ENCODE results near the gene INPP5D. TPM values are rescaled to one million over a fixed set of nuclear protein-coding genes. Genes with fewer than 3 reads are reported as not detected.
"Not testable (repeated sequence)": the region's sequence is repeated elsewhere in the genome, so short reads cannot be mapped to it uniquely, and the experiment has no call there.

INPP5D gene
- total RNA-seq, 1 donor from 2014 or later, result 3.7 TPM

DNA sequence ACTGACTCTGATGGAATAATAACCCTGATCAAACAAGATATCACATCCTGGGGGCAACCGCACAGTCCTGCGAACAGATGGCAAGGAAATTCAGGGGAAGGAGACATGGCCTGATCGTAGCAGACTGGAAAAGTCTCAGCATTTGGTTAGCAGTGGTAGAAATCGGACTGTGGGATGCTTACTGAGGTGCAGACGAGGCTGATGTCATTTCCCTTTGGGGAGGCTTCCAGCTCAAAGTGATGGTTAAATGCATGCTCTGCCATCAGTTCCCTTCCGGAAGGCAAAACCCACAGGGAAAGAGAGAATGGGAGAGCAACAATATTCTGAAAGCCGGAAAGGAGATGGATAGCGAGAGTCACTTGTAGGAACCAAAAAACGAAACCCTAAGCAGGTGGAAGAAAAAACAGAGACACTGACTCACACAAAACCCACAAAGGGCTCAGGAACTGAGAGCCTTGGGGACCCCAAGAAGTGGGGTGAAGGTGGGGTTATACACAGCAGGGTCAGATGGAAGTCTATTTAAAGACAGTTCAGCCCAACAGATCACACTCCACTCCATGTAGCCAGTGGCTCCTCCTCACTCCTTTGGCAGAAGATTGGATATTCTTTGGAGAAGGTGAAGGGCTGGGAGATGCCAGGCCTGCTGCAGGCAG lies 93.1 kb downstream of the INPP5D start:
- Histone ChIP-seq H3K27me3 (ENCODE audit: control insufficient read depth, insufficient read depth, low read length) (peaks cover 2% of the 10 kb centered on the region), H3K4me3 (ENCODE audit: low read depth, low read length) (no peak overlapping the region), H3K36me3 (ENCODE audit: control insufficient read depth, insufficient read depth, low read length) (no peaks in the 10 kb centered on the region)
- TF ChIP-seq, protein P1, sequence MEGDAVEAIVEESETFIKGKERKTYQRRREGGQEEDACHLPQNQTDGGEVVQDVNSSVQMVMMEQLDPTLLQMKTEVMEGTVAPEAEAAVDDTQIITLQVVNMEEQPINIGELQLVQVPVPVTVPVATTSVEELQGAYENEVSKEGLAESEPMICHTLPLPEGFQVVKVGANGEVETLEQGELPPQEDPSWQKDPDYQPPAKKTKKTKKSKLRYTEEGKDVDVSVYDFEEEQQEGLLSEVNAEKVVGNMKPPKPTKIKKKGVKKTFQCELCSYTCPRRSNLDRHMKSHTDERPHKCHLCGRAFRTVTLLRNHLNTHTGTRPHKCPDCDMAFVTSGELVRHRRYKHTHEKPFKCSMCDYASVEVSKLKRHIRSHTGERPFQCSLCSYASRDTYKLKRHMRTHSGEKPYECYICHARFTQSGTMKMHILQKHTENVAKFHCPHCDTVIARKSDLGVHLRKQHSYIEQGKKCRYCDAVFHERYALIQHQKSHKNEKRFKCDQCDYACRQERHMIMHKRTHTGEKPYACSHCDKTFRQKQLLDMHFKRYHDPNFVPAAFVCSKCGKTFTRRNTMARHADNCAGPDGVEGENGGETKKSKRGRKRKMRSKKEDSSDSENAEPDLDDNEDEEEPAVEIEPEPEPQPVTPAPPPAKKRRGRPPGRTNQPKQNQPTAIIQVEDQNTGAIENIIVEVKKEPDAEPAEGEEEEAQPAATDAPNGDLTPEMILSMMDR (IDR thresholded peaks at IDR 0.05; ENCODE audit: insufficient read depth, low read length, poor library complexity, severe bottlenecking), result no peak
- DNase-seq (ENCODE audit: low read depth), result no peak

GRCh38 chr2:233156001-233156400 lies 95.9 kb downstream of the INPP5D start:
- Histone ChIP-seq H3K36me3 (ENCODE audit: control insufficient read depth, insufficient read depth, low read length) (no peaks in the 10 kb centered on the region), H3K4me3 (ENCODE audit: low read depth, low read length) (no peak overlapping the region)

GRCh38 chr2:233156461-233156860 lies 96.3 kb downstream of the INPP5D start:
- not testable (repeated sequence) for H3K36me3 ChIP-seq (ENCODE audit: control insufficient read depth, insufficient read depth, low read length); H3K4me3 ChIP-seq (ENCODE audit: low read depth, low read length); DNase-seq (ENCODE audit: low read depth); H3K27me3 ChIP-seq (ENCODE audit: control insufficient read depth, insufficient read depth, low read length)

More at GRCh38 chr2:233156001-233156400, 95.9 kb downstream of the INPP5D start:
- DNase-seq (ENCODE audit: low read depth), result no peak
- TF ChIP-seq, protein P1 (IDR thresholded peaks at IDR 0.05; ENCODE audit: insufficient read depth, low read length, poor library complexity, severe bottlenecking), result no peak
- H3K27me3 ChIP-seq (ENCODE audit: control insufficient read depth, insufficient read depth, low read length), result no peaks in the 10 kb centered on the region

GRCh38 chr2:233161730-233162129 lies 101.6 kb downstream of the INPP5D start:
- Histone ChIP-seq H3K36me3 (ENCODE audit: control insufficient read depth, insufficient read depth, low read length) (no peaks in the 10 kb centered on the region), H3K4me3 (ENCODE audit: low read depth, low read length) (no peak overlapping the region), H3K27me3 (ENCODE audit: control insufficient read depth, insufficient read depth, low read length) (no peaks in the 10 kb centered on the region)
- TF ChIP-seq, protein P1 (IDR thresholded peaks at IDR 0.05; ENCODE audit: insufficient read depth, low read length, poor library complexity, severe bottlenecking), result no peak
- DNase-seq (ENCODE audit: low read depth), result no peak

GRCh38 chr2:233162770-233163169 lies 102.6 kb downstream of the INPP5D start:
- no peak overlapping the region for H3K4me3 ChIP-seq (ENCODE audit: low read depth, low read length)

GRCh38 chr2:233163486-233164103 lies 103.5 kb downstream of the INPP5D start:
- no peaks in the 10 kb centered on the region for H3K36me3 ChIP-seq (ENCODE audit: control insufficient read depth, insufficient read depth, low read length)
- H3K27me3 ChIP-seq (ENCODE audit: control insufficient read depth, insufficient read depth, low read length), result no peaks in the 10 kb centered on the region
- H3K4me3 ChIP-seq (ENCODE audit: low read depth, low read length), result no peak overlapping the region
- TF ChIP-seq, protein P1 (IDR thresholded peaks at IDR 0.05; ENCODE audit: insufficient read depth, low read length, poor library complexity, severe bottlenecking), result no peak
- no peak for DNase-seq (ENCODE audit: low read depth)

More at GRCh38 chr2:233162770-233163169, 102.6 kb downstream of the INPP5D start:
- no peak for DNase-seq (ENCODE audit: low read depth)
- Histone ChIP-seq H3K27me3 (ENCODE audit: control insufficient read depth, insufficient read depth, low read length) (no peaks in the 10 kb centered on the region), H3K36me3 (ENCODE audit: control insufficient read depth, insufficient read depth, low read length) (no peaks in the 10 kb centered on the region)
- TF ChIP-seq, protein P1 (IDR thresholded peaks at IDR 0.05; ENCODE audit: insufficient read depth, low read length, poor library complexity, severe bottlenecking), result no peak
